Erythroblast (primary cell): ENCODE data around the gene LEMD1.
A peak's percentile ranks its signal among the peaks of the same experiment; 100 is the strongest.

Source experiments
- GATA1 ChIP-seq: IDR thresholded peaks from 2 replicates; pipeline ENCODE4 v1.6.1; 2011; ENCODE audit warnings: low read depth, mild to moderate bottlenecking, control low read depth, low read length, moderate library complexity
- POLR2A ChIP-seq: IDR thresholded peaks from 2 replicates; pipeline ENCODE4 v1.6.1; 2011; ENCODE audit warnings: mild to moderate bottlenecking, low read length

DNA sequence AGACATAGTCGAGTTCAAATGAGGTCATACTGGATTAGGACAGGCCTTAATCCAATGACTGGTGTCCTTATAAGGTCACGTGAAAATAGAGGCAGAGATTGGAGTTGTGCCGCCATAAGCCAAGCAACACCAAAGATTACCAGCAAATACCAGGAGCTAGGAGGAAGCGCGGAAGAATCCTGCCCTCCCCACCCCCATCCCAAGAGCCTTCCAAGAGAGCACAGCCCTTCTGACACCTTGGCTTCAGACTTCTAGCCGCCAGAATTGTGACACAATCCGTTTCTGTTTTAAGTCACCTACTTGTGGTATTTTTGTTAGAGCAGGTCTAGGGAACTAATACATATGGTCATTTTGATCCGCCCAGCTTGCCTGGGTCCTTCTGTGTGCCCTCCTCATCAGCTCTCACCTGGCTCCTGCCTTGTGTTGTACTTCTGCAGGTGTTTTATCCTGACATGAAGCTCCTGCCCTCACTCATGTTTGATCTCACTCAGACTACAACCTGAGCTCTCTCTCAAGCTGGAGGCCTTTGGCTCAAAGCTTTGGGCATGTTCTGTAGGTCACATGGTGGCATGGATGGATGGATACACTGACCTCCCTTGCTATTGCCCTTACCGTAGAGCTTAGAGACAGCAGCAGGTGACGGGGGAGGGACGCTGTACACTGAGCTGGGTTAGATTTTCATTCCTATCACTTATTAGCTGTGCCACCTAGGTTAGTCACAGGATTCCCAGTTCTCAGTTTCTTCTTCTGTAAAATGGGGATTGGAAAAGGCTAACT is 89.7 kb downstream of the LEMD1 start:
- TF ChIP-seq POLR2A = peak; percentile 41
- no peak for TF ChIP-seq GATA1
